ENCODE data around the gene GRIK4.
A peak's percentile ranks its signal among the peaks of the same experiment; 100 is the strongest.

The GRIK4 gene

GRCh38 chr11:120789391-120789790 is 277.8 kb downstream of the GRIK4 start:
- DNase-seq = no peak

GRCh38 chr11:120792306-120792705 is 280.8 kb downstream of the GRIK4 start:
- no peak for DNase-seq

- no peak for DNase-seq
These were observed 281.6 kb downstream of the GRIK4 start for GRCh38 chr11:120793150-120793549.

DNA sequence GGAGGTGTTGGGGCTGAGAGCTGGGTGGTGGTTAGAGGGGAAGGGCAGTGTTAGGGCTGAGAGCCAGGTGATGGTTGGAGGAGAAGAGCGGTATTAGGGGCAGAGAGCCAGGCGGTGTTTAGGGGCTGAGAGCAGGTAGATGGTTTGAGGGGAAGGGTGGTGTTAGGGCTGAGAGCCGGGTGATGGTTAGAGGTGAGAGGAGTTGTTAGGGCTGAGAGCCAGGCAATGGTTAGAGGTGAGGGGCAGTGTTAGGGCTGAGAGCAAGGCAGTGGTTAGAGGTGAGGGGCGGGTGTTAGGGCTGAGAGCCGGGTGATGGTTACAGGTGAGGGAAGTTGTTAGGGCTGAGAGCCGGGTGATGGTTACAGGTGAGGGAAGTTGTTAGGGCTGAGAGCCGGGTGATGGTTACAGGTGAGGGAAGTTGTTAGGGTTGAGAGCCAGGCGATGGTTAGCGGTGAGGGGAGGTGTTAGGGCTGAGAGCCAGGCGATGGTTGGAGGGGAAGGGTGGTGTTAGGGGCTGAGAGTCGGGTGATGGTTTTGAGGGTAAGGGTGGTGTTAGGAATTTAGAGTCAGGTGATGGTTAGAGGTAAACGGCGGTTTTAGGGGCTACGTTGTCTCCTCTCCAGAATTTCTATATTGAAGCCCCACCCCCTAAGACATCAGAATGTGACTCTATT is 282.4 kb downstream of the GRIK4 start:
- no peak for DNase-seq

DNA sequence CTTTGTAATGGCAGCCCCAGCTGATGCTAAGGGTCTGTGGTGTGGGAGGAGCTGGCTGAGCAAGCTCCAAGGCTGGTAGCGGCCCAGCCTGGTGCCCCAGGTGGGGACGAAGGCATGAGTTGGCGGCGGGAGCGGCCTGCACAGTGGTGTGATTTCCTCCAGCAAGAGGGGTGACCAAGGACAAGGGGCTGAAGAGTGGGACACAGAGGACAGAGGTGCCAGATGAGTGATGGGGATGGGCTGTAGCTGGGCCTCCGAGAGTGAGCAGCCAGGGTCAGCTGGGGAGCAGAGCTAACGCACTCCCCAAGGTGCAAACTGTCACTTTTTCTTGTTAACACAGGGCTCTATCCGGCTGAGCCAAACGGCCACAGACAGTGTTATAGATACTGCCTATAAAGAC is 283.2 kb downstream of the GRIK4 start:
- no peak for DNase-seq

DNA sequence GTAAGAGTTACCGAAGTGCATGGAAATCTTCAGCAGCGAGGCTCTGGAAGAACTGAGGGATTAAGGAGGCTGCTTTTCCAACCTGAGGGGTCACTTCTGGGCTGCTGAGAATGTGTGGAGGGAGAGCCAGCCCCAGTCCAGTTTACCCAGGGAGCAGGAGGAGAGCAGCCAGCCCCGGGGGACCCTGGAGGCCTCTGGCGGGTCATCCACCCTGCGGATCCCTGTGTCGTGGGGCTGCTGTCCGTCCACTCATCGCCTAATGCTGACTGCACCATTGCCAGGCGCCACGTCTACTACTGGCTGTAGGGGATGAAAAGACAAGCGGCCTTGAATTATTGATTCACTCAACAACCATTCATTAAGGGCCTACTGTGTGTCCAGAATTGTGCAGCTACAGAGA is 283.6 kb downstream of the GRIK4 start:
- no peak for DNase-seq

GRCh38 chr11:120797143-120797542 is 285.6 kb downstream of the GRIK4 start:
- DNase-seq = no peak

GRCh38 chr11:120798854-120799253 is 287.3 kb downstream of the GRIK4 start:
- DNase-seq = no peak

DNA sequence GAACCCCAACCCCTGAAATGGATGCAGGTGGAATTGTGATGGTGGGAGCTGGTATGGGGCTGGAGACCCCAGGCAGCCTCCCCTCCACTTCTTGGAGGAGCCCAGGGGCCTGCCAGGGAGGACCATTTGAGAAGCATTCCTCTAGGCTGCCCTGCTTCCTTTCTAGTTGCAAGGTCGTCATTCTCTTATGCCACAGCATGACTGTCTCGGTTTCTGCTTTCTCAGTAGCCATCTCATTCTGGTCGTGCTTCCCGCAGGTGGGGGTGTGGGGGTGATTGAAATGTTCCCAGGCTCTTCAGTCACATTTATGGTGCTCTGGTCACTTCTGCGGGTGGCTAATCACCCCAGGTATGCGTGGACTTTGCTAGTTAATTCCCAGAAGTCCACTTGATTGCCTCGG is 288.7 kb downstream of the GRIK4 start:
- no peak for DNase-seq

DNA sequence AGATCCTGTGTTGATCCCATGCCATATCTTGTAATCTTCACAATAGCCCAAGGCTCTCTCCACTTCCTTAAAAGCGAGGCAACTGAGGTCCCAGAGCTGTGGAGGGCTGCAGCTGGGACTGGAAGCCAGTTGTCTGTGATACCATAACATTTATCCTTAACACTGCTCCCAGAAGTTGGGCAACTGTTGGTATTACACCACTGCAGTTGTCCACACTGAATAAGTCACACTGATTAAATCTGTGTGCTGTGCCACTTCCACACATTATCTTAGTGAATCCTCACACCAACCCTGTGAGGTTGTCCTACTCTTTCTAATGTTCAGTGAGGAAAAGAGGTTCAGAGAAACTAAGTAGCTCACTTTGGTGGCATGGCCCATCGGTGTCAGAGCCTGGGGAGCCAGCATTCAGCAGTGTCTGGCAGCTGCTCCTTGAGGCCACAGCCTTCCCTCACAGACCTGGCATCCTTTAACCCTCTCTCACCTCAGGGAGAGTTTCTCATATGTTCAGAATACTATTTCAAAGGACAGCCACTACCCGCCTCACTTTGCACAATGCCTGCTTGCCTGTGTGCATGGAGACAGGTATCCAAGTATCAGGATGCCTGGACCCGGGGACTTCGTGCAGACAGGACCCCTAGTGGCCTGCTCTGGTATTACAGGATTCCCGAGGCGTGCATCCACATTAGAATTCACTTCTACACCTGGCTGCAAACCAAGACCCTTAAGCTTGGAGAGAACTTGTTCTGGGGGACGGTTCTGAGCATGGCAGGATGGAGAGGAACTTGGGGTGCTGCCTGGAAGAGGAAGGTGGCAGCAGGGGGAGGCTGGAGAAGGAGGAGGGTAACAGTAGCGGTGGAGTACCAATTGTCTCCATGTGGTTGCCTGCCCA is 290.5 kb downstream of the GRIK4 start:
- peak; percentile 82 for DNase-seq

DNA sequence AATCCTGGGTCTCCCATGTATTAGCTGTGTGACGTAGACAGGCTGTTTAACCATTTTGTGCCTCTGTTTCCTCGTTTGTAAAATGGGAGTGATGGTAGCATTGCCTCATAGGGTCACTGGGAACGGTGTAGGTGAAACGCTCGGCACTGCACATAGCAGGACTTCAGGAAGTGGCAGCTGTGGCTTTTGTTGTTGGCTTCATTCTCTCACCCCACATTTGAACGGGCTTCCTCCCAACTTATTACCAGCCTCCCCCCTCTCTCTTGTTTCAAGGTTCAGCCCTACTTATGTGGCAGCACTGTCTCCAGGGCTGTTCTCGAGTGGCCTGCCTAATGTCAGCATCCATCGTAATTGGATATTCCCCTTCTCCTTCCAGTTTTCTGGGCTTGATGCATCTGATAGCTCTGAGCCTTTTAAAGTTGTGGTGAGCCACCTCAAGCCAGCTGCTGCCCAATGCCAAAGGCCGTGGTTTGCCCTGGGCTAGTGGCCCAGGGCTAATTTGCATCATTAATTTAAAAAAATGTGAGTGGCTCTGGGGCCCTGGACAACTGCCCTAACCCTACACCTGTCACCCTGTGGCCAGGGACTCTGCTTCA is 294.5 kb downstream of the GRIK4 start:
- DNase-seq = no peak

- no peak for DNase-seq
These were observed 296.0 kb downstream of the GRIK4 start for GRCh38 chr11:120807414-120808150.

DNA sequence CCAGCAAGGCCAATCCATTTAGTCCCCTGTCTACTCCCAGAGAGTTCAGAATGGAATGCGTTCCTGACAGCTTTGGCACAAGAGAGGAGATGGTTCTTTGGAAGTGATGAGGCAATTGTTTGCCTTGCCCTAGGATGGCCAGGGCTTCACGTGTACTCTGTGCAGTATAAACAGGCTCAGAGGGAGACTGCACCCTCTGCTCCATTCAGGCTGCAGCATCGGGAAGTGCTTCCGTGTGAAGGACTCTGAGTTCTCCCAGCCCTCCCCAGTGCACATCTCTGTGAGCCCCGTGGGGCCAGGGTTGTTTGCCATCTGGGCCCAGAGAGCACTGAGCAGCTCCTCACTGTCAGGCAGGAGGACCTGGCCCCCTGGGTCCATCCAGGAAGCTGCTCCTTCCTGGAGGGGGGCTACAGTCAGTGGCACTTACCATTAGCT is 297.1 kb downstream of the GRIK4 start:
- DNase-seq = no peak

- no peak for DNase-seq
These were observed 298.7 kb downstream of the GRIK4 start for GRCh38 chr11:120810251-120810650.

DNA sequence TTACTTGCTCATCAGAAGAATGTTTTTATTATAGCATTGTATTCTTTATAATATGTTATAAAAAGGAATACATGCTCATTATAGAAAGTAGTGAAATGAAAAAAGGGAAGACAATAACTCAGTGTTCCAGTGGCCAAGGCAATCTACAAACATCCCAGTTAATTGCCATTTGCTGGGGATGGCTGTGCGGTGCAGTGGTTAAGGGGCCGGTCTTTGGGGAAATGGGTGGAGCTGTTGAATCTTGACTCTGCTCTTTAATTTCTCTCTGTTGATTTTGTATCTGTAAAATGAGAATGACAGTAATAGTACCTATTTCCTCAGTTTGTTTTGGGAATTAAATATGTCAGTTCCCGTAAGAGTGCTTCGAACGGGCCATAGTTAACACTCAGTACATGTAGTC is 299.7 kb downstream of the GRIK4 start:
- DNase-seq = no peak

DNA sequence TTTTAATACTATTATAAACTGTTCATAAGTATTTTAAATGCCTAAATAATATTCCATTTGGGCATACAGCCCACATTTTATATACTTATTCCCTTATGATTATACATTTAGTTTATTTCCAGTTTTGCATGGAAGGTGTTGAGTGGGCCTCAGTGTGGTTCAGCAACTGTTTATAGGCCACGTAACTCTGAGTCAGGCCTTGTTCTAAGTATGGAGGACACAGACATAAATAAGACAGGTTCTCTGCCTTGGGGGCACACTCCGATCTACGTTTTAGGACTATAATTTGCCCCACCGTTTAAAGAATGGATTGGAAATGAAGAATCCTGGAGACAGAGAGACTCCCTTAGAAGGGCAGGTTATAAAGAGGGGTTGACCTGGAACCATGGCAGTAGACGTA is 300.2 kb downstream of the GRIK4 start:
- DNase-seq = no peak

- no peak for DNase-seq
These were observed 303.2 kb downstream of the GRIK4 start for GRCh38 chr11:120814531-120815318.

GRCh38 chr11:120815319-120816100 is 304.0 kb downstream of the GRIK4 start:
- DNase-seq = no peak

- DNase-seq = no peak
These were observed 304.6 kb downstream of the GRIK4 start for GRCh38 chr11:120816176-120816575.

GRCh38 chr11:120816711-120817110 is 305.2 kb downstream of the GRIK4 start:
- DNase-seq = no peak

GRCh38 chr11:120817158-120817557 is 305.6 kb downstream of the GRIK4 start:
- DNase-seq = no peak

- DNase-seq = no peak
These were observed 306.5 kb downstream of the GRIK4 start for GRCh38 chr11:120818097-120818496.
